ENCODE data around the gene RAB21.

Gene RAB21

GRCh38 chr12:71838676-71839075 is 84.0 kb downstream of the RAB21 start:
- peak overlapping the region; percentile 68 for H3K27ac ChIP-seq
- TF ChIP-seq ZFX (IDR thresholded peaks at IDR 0.05) (no peak), CTCF (conservative IDR thresholded peaks at IDR 0.05) (no peak)

- TF ChIP-seq ZFX (IDR thresholded peaks at IDR 0.05) (no peak), CTCF (conservative IDR thresholded peaks at IDR 0.05) (no peak)
- peak overlapping the region; percentile 68 for H3K27ac ChIP-seq
Measured at GRCh38 chr12:71840231-71840847, 85.7 kb downstream of the RAB21 start.

GRCh38 chr12:71846322-71846940 is 91.8 kb downstream of the RAB21 start:
- TF ChIP-seq CTCF (conservative IDR thresholded peaks at IDR 0.05) (peak; percentile 82), ZFX (IDR thresholded peaks at IDR 0.05) (no peak)

GRCh38 chr12:71848212-71848611 is 93.5 kb downstream of the RAB21 start:
- no peak for TF ChIP-seq ZFX (IDR thresholded peaks at IDR 0.05)
- no peak for TF ChIP-seq CTCF (conservative IDR thresholded peaks at IDR 0.05)
- H3K27ac ChIP-seq = no peak overlapping the region

More at GRCh38 chr12:71846322-71846940, 91.8 kb downstream of the RAB21 start:
- no peak overlapping the region for H3K27ac ChIP-seq

GRCh38 chr12:71849109-71849851 is 94.6 kb downstream of the RAB21 start:
- TF ChIP-seq CTCF (conservative IDR thresholded peaks at IDR 0.05) (no peak), ZFX (IDR thresholded peaks at IDR 0.05) (no peak)
- H3K27ac ChIP-seq = no peak overlapping the region
